Measurements from ENCODE around the gene TCFL5. TPM values are rescaled to one million over a fixed set of nuclear protein-coding genes. Genes with fewer than 3 reads are reported as not detected.

The TCFL5 gene
- total RNA-seq, 1 donor from 2014 or later = 8.2 TPM

GRCh38 chr20:62878244-62879038, 16.8 kb upstream of the TCFL5 start:
- Histone ChIP-seq H3K4me1 (peaks cover 22% of the 10 kb centered on the region), H3K36me3 (peaks cover 21% of the 10 kb centered on the region), H3K27me3 (ENCODE audit: low read depth) (no peaks in the 10 kb centered on the region), H3K9me3 (no peaks in the 10 kb centered on the region), H3K27ac (no peak overlapping the region), H3K4me3 (no peak overlapping the region)
- DNase-seq (no peak), ATAC-seq (no peak)
- TF ChIP-seq CTCF (IDR thresholded peaks at IDR 0.05) = no peak
- intact Hi-C loops (cut with DNase I) = no loop called here

- Histone ChIP-seq H3K9me3 (no peaks in the 10 kb centered on the region), H3K36me3 (peaks cover 21% of the 10 kb centered on the region), H3K27me3 (ENCODE audit: low read depth) (no peaks in the 10 kb centered on the region), H3K4me1 (peaks cover 22% of the 10 kb centered on the region), H3K4me3 (no peak overlapping the region), H3K27ac (peak overlapping the region; percentile 82)
- peak; percentile 62 to 72 for ATAC-seq
- intact Hi-C loops (cut with DNase I) = no loop called here
- DNase-seq = no peak
- no peak for TF ChIP-seq CTCF (IDR thresholded peaks at IDR 0.05)
Observed at GRCh38 chr20:62876902-62877816, 15.5 kb upstream of the TCFL5 start.

- Histone ChIP-seq H3K27me3 (ENCODE audit: low read depth) (no peaks in the 10 kb centered on the region), H3K4me1 (peaks cover 22% of the 10 kb centered on the region), H3K36me3 (peaks cover 15% of the 10 kb centered on the region), H3K27ac (peak overlapping the region; percentile 82), H3K9me3 (no peaks in the 10 kb centered on the region), H3K4me3 (no peak overlapping the region)
- peak; percentile 2 to 25 for ATAC-seq
- intact Hi-C loops (cut with DNase I) = no loop called here
- TF ChIP-seq CTCF (IDR thresholded peaks at IDR 0.05) = no peak
- DNase-seq = no peak
Observed at GRCh38 chr20:62876501-62876901, 14.9 kb upstream of the TCFL5 start.

GRCh38 chr20:62875419-62876361, 14.1 kb upstream of the TCFL5 start:
- ATAC-seq = peak; percentile 46 to 82
- Histone ChIP-seq H3K27ac (peak overlapping the region; percentile 82), H3K4me1 (peaks cover 22% of the 10 kb centered on the region), H3K4me3 (peak overlapping the region; percentile 14), H3K36me3 (peaks cover 7% of the 10 kb centered on the region), H3K27me3 (ENCODE audit: low read depth) (no peaks in the 10 kb centered on the region), H3K9me3 (no peaks in the 10 kb centered on the region)
- peak; percentile 72 for DNase-seq
- intact Hi-C loops (cut with DNase I) = no loop called here
- peak; percentile 57 for TF ChIP-seq CTCF (IDR thresholded peaks at IDR 0.05)

GRCh38 chr20:62874964-62875344, 13.3 kb upstream of the TCFL5 start:
- intact Hi-C loops (cut with DNase I) = no loop called here
- Histone ChIP-seq H3K4me1 (peaks cover 22% of the 10 kb centered on the region), H3K27me3 (ENCODE audit: low read depth) (no peaks in the 10 kb centered on the region), H3K4me3 (no peak overlapping the region), H3K36me3 (no peaks in the 10 kb centered on the region), H3K27ac (no peak overlapping the region), H3K9me3 (no peaks in the 10 kb centered on the region)
- no peak for TF ChIP-seq CTCF (IDR thresholded peaks at IDR 0.05)
- ATAC-seq (no peak), DNase-seq (no peak)
